Measurements from ENCODE around the gene EIF5A.
A peak's percentile ranks its signal among the peaks of the same experiment; 100 is the strongest.

The EIF5A gene

GRCh38 chr17:7296189-7296861 is 11.1 kb upstream of the EIF5A start:
- peak; percentile 94 for TF ChIP-seq CTCF (IDR thresholded peaks at IDR 0.05; ENCODE audit: borderline replicate concordance, control extremely low read depth, extremely low read depth, insufficient read depth, missing control alignments)
- in situ Hi-C loops (cut with MboI; ENCODE audit: low sequenced_read_pairs, unreplicated experiment): loop anchor here (25.0 kb wide), 1 partner anchor 259 kb away; the partner anchor contains the start of genes SLC16A11 and SLC16A13

GRCh38 chr17:7304179-7304578 is 3.2 kb upstream of the EIF5A start:
- in situ Hi-C loops (cut with MboI; ENCODE audit: low sequenced_read_pairs, unreplicated experiment): no loop called here
- TF ChIP-seq CTCF (IDR thresholded peaks at IDR 0.05; ENCODE audit: borderline replicate concordance, control extremely low read depth, extremely low read depth, insufficient read depth, missing control alignments): no peak
- no peak for DNase-seq (ENCODE audit: low spot score)

More at GRCh38 chr17:7296189-7296861, 11.1 kb upstream of the EIF5A start:
- DNase-seq (ENCODE audit: low spot score): peak; percentile 91

GRCh38 chr17:7307686-7308624 is 527 bp downstream of the EIF5A start:
- in situ Hi-C loops (cut with MboI; ENCODE audit: low sequenced_read_pairs, unreplicated experiment): no loop called here
- no peak for TF ChIP-seq CTCF (IDR thresholded peaks at IDR 0.05; ENCODE audit: borderline replicate concordance, control extremely low read depth, extremely low read depth, insufficient read depth, missing control alignments)
- DNase-seq (ENCODE audit: low spot score): no peak

- TF ChIP-seq CTCF (IDR thresholded peaks at IDR 0.05; ENCODE audit: borderline replicate concordance, control extremely low read depth, extremely low read depth, insufficient read depth, missing control alignments): no peak
- in situ Hi-C loops (cut with MboI; ENCODE audit: low sequenced_read_pairs, unreplicated experiment): no loop called here
- DNase-seq (ENCODE audit: low spot score): peak; percentile 79
Observed at GRCh38 chr17:7308625-7309433, 1.4 kb downstream of the EIF5A start.

- no peak for TF ChIP-seq CTCF (IDR thresholded peaks at IDR 0.05; ENCODE audit: borderline replicate concordance, control extremely low read depth, extremely low read depth, insufficient read depth, missing control alignments)
- in situ Hi-C loops (cut with MboI; ENCODE audit: low sequenced_read_pairs, unreplicated experiment): no loop called here
- no peak for DNase-seq (ENCODE audit: low spot score)
Observed at GRCh38 chr17:7309628-7310027, 2.2 kb downstream of the EIF5A start.

- no peak for DNase-seq (ENCODE audit: low spot score)
- in situ Hi-C loops (cut with MboI; ENCODE audit: low sequenced_read_pairs, unreplicated experiment): no loop called here
- TF ChIP-seq CTCF (IDR thresholded peaks at IDR 0.05; ENCODE audit: borderline replicate concordance, control extremely low read depth, extremely low read depth, insufficient read depth, missing control alignments): no peak
Observed at GRCh38 chr17:7311110-7311705, 3.8 kb downstream of the EIF5A start.
